Transverse colon (tissue), 4 donors: ENCODE measurements around the gene KASH5. TPM values are rescaled to one million over a fixed set of nuclear protein-coding genes. Genes with fewer than 3 reads are reported as not detected.

Source experiments
- DNase-seq: peaks from one replicate; pipeline ENCODE4 v3.0.0-alpha.2; 2019
- H3K27ac ChIP-seq, 4 donors: fragments of 200-600 bp; sonication (generic); 2 replicates each; pipeline ENCODE4 v1.5.1; 2016 to 2018; ENCODE audit warnings: inconsistent platforms in 4 of 4
- H3K27me3 ChIP-seq: fragments of 200-600 bp; sonication (generic); 2 replicates; pipeline ENCODE4 v1.5.1; 2017; ENCODE audit warnings: inconsistent platforms
- H3K36me3 ChIP-seq, 4 donors: fragments of 200-600 bp; sonication (generic); 2 replicates each; pipeline ENCODE4 v1.5.1; 2017 to 2019; ENCODE audit warnings: inconsistent platforms in 4 of 4
- H3K4me1 ChIP-seq, 4 donors: fragments of 200-600 bp; sonication (generic); 2 replicates each; pipeline ENCODE4 v1.5.1; 2017 to 2020; ENCODE audit warnings: inconsistent platforms in 4 of 4
- H3K4me3 ChIP-seq, 4 donors: fragments of 200-600 bp; sonication (generic); 1 replicate in 1 of 4; 2 replicates in 3 of 4; pipeline versions ENCODE4 v1.5.1 to v1.6.1; 2017 to 2019; ENCODE audit warnings: inconsistent platforms in 4 of 4
- H3K9me3 ChIP-seq, 2 donors: fragments of 200-600 bp; sonication (generic); 2 replicates each; pipeline ENCODE4 v1.5.1; 2017 to 2019; ENCODE audit warnings: inconsistent platforms in 2 of 2
- EP300 ChIP-seq: sonication (generic); formaldehyde crosslinking; IDR thresholded peaks from one replicate; pipeline ENCODE4 v1.6.1; 2017; ENCODE audit warnings: antibody characterized with exemption, low read depth
- POLR2A ChIP-seq: fragments of 450-650 bp; IDR thresholded peaks from one replicate; pipeline ENCODE4 v1.6.1; 2016; ENCODE audit warnings: antibody characterized with exemption, mild to moderate bottlenecking, moderate library complexity
- POLR2AphosphoS5 ChIP-seq, 3 donors: sonication (generic); formaldehyde crosslinking; IDR thresholded peaks; one replicate each; pipeline ENCODE4 v1.6.1; 2016; ENCODE audit warnings: antibody characterized with exemption in 3 of 3
- WGBS, 2 donors: methylation state at CpG; one replicate each; pipeline ENCODE4 v1.1.5; 2018; ENCODE audit warnings: low coverage in 1 of 2; 5-methylcytosine and 5-hydroxymethylcytosine counted together
- in situ Hi-C, 4 donors: fragments of 200-750 bp; cut with MboI; loops; one replicate each; pipeline versions ENCODE4 v1.15.0 to v1.15.1; 2017; ENCODE audit warnings: low sequenced_read_pairs in 3 of 4, low pct_ligation_motif_present in 1 of 4, low pct_unique_long_range_greater_than_20kb in 1 of 4
- intact Hi-C: fragments of 100-400 bp; cut with DNase I; formaldehyde crosslinking; loops from one replicate; pipeline ENCODE4 v1.15.1; 2023; ENCODE audit warnings: low total_unique reads
- total RNA-seq, 4 donors: library from RNA; depleted of rRNA; stranded (reverse); fragments of >200 nt; gene quantifications; one replicate each; pipeline ENCODE4 v1.1.0, GENCODE V29; 2016
- TF ChIP-seq, protein P1 (sequence below), 5 experiments: fragments of 200-600 bp in 3 of 5; fragments of 450-650 bp in 2 of 5; sonication (generic) in 3 of 5; IDR thresholded peaks; 1 replicate in 2 of 5; 2 replicates in 3 of 5; pipeline ENCODE4 v1.5.1; 2016 to 2017; ENCODE audit warnings: antibody characterized with exemption in 5 of 5, inconsistent platforms in 3 of 5, mild to moderate bottlenecking in 2 of 5, moderate library complexity in 1 of 5

The KASH5 gene
- total RNA-seq, 4 donors from 2014 or later: not detected

DNA sequence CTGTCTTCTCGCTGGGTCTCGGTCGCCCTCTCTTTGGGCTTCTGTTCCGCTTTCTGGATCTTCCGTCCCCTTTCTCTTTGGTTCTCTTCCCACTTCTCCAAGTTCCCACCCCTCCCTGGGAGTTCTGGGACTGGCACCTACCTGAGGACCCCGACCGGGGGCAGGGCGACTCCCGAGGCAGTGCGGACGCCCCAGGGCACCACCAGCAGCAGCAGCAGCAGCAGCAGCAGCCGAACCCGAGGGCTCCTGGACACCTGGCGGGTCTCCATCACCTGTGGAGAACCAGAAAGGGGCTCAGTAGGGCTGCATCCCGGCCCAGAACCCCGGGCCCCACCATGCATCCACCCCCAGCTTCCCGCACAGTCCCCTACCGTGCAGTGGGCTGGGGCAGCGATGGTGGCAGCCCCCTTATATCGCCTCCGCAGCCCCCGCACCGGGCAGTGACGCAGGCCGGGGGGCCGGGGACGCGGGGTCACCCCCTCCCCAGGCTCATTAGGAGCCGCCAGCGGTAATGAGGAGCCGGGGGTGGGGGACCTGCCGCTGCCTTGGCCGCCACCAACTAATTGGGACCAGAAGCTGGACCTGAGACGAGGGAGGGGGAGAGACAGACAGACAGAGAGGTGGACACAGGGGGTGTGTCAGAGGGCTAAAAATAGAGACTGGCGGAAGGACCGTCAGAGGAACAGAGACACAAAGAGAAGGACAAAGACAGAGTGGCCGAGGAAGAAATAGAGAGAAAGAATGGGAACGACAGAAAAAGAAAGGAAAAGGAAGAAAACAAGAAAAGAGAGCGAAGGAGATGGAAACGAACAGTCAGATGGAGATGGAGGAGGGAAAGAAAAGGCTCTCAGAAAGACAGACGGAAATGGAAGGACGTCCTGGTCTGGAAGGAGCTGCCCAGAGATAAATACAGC is 35.3 kb downstream of the KASH5 start, which contains the start of gene PTH2:
TSS of gene PTH2 (minus strand) at position 371 of the 914 bp plus-strand sequence. CDS start at position 269, 102 bp downstream.
- in situ Hi-C loops (no loop called here), intact Hi-C loops (no loop called here)
- H3K9me3 ChIP-seq: no peaks in the 10 kb centered on the region
- H3K27ac ChIP-seq: no peak within 1 kb of the TSS
- no peaks in the 10 kb centered on the region for H3K36me3 ChIP-seq
- DNase-seq: no peak
- H3K4me3 ChIP-seq: peak within 1 kb of the TSS in 2 of 4 donors; percentile 15 to 42
- WGBS, 2 donors: 12 to 15% methylated on average over 8 to 41 of the region's 42 CpGs
- TF ChIP-seq POLR2AphosphoS5 (IDR thresholded peaks at IDR 0.05): no peak
- TF ChIP-seq, protein P1, sequence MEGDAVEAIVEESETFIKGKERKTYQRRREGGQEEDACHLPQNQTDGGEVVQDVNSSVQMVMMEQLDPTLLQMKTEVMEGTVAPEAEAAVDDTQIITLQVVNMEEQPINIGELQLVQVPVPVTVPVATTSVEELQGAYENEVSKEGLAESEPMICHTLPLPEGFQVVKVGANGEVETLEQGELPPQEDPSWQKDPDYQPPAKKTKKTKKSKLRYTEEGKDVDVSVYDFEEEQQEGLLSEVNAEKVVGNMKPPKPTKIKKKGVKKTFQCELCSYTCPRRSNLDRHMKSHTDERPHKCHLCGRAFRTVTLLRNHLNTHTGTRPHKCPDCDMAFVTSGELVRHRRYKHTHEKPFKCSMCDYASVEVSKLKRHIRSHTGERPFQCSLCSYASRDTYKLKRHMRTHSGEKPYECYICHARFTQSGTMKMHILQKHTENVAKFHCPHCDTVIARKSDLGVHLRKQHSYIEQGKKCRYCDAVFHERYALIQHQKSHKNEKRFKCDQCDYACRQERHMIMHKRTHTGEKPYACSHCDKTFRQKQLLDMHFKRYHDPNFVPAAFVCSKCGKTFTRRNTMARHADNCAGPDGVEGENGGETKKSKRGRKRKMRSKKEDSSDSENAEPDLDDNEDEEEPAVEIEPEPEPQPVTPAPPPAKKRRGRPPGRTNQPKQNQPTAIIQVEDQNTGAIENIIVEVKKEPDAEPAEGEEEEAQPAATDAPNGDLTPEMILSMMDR (IDR thresholded peaks at IDR 0.05): no peak
- no peak for TF ChIP-seq EP300
- no peak for TF ChIP-seq POLR2A
- peaks cover 9 to 34% (median 25%) of the 10 kb centered on the region in 4 donors for H3K4me1 ChIP-seq
- H3K27me3 ChIP-seq: peaks cover 100% of the 10 kb centered on the region

DNA sequence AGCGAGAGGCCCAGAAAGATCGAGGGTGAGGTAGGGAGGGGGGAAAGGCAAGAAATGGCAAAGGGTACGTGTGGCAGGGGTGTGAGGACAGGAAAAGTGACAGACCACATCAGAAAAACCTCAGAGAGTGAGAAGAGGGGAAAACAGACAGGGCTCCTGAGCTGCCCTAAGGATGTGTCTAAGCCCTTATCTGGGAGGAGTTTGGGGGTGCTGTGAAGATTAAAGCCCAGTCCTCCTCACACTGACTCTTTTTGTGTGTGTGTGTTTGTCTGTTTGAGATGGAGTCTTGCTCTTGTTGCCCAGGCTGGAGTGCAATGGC is 35.9 kb downstream of the KASH5 start:
- H3K9me3 ChIP-seq: no peaks in the 10 kb centered on the region
- DNase-seq: no peak
- no peak overlapping the region for H3K27ac ChIP-seq
- intact Hi-C loops (no loop called here), in situ Hi-C loops (no loop called here)
- no peak overlapping the region for H3K4me3 ChIP-seq
- H3K27me3 ChIP-seq: peaks cover 100% of the 10 kb centered on the region
- TF ChIP-seq POLR2AphosphoS5 (IDR thresholded peaks at IDR 0.05): no peak
- TF ChIP-seq EP300: no peak
- TF ChIP-seq POLR2A: no peak
- TF ChIP-seq, protein P1 (IDR thresholded peaks at IDR 0.05): no peak
- H3K4me1 ChIP-seq: peaks cover 9 to 38% (median 29%) of the 10 kb centered on the region in 4 donors
- H3K36me3 ChIP-seq: no peaks in the 10 kb centered on the region
- 0 to 12% methylated on average over 3 of the region's 3 CpGs for WGBS, 2 donors

DNA sequence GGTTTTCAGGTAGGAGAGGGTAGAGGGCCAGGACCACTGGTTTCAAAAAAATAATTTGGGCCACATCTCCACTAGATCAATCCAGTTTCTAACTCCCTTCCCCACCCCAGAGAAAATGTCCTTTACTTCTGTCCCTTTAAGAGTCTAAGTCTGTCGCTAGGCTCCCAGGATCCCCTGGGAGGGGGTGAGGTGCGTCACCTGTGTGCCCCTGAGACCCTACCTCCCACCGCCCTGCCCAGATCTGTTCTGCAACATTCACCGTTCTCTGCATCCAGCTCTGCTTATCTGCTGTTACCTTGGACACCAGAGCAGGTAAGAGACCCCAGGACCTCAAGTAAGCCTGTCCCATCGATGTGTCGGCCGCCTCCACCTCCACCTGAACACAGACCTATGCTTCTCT is 37.1 kb downstream of the KASH5 start, which contains the start of gene GFY:
TSS of gene GFY (plus strand) at position 211 of the 400 bp plus-strand sequence. CDS start 1,043 bp downstream, outside the sequence.
- TF ChIP-seq POLR2AphosphoS5 (IDR thresholded peaks at IDR 0.05) (no peak), EP300 (no peak), POLR2A (no peak)
- TF ChIP-seq, protein P1 (IDR thresholded peaks at IDR 0.05): no peak
- no peaks in the 10 kb centered on the region for H3K9me3 ChIP-seq
- WGBS, 2 donors: 43 to 51% methylated on average over 7 of the region's 7 CpGs
- DNase-seq: no peak
- H3K36me3 ChIP-seq: no peaks in the 10 kb centered on the region
- in situ Hi-C loops (no loop called here), intact Hi-C loops (no loop called here)
- H3K27ac ChIP-seq: no peak within 1 kb of the TSS
- peaks cover 9 to 38% (median 29%) of the 10 kb centered on the region in 4 donors for H3K4me1 ChIP-seq
- no peak within 1 kb of the TSS for H3K4me3 ChIP-seq
- H3K27me3 ChIP-seq: peaks cover 100% of the 10 kb centered on the region

DNA sequence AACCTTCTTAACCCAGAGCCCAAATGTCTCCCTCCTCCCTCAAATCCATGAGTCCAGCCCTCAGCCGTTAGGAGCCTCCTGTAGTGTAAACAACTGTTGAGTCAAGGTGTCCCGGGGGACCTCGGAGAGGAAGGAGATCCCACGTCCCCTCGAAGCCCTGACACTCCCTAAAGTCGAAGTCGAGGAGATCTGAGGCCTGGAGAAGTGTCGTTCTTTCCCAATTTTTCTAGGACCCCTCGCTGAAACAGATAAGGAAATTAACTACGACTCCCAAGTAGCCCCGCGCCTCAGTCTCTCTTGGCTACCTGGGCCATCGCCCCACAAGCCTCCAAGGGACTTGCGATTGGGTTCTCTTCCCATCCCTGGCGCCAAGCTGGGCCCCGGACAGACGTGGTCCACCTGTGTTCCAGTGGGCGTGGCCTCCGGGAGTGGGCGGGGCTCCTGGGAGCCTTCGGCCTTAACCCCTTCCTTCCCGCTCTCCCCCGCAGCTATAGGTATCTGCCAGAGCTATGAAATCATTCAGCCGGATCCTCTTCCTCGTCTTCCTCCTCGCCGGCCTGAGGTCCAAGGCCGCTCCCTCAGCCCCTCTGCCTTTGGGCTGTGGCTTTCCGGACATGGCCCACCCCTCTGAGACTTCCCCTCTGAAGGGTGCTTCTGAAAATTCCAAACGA is 38.0 kb downstream of the KASH5 start:
- Histone ChIP-seq H3K36me3 (no peaks in the 10 kb centered on the region), H3K4me3 (no peak overlapping the region), H3K27ac (no peak overlapping the region), H3K4me1 (peaks cover 9 to 36% (median 27%) of the 10 kb centered on the region in 4 donors), H3K9me3 (no peaks in the 10 kb centered on the region), H3K27me3 (peaks cover 100% of the 10 kb centered on the region)
- no peak for DNase-seq
- no peak for TF ChIP-seq EP300
- TF ChIP-seq POLR2A: no peak
- TF ChIP-seq, protein P1 (IDR thresholded peaks at IDR 0.05): no peak
- no peak for TF ChIP-seq POLR2AphosphoS5 (IDR thresholded peaks at IDR 0.05)
- WGBS, 2 donors: 6% methylated on average over 30 of the region's 30 CpGs; no CpG with 5 or more reads in 1 of the 2 donors
- intact Hi-C loops (no loop called here), in situ Hi-C loops (no loop called here)
